ENCODE results near the gene MARCHF10.

MARCHF10 gene

DNA sequence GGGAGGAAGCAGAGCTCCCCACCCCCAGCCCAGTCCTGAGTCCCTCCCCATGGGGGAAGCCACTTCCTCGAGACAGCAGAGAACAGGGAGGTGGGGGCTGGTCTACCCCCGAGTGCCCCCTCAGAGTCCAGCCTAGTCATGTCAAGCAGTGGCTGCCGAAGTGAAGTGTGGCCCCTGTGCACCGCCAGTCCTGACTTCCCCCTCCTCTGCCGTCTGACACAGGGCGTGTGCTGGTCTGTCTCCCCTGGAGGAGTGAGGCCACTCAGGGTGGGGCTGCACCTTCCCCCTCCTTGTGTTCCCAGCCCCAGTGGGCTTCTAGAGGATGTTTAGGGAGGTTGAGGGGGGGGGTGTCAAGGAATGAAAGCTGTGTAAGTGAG is 133.8 kb downstream of the MARCHF10 start:
- no peak for DNase-seq

DNA sequence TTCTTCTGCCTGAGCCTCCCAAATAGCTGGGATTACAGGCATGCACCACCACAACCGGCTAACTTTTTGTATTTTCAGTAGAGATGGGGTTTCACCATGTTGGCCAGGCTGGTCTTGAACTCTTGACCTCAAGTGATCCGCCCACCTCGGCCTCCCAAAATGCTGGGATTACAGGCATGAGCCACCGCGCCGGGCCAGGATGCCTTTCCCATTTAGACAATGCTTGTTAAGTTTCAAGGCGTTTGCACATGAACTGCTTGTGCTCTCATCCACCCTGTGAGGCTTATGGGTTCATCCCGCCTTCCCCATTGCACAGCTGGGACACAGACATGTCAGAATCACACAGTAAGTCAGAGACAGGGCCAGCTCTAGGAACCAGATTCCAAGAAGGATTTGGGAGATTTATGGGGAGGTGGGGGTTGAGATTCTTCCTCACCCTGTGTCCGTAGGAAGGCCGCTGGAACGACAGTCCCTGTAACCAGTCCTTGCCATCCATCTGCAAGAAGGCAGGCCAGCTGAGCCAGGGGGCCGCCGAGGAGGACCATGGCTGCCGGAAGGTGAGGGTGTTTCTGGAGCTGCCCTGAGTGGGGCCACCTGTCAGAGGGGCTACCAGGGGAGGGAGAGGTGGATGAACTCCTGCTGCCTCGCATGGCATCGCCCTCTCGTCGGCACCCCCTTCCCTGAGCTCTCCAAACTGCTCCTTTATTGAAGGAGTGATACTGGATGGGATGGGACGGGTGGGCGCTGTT is 134.3 kb downstream of the MARCHF10 start:
- DNase-seq = no peak

DNA sequence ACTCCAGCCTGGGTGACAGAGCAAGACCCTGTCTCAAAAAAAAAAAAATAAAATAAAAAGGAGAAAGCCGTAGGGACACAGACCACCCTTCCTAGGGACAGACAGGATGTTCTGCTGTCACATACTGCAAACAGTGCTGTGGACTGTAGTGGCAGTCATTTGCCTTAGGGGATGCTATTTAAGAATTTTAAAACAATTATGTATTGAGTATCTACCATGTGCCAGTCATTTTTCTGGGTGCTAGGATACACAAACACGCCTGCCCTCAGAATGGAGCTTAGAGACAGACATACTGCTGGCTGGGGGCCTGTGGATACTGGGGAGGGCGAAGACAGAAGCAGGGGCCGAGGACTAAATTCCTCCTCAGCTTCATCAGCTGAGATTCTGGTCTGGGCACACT is 135.2 kb downstream of the MARCHF10 start:
- no peak for DNase-seq

DNA sequence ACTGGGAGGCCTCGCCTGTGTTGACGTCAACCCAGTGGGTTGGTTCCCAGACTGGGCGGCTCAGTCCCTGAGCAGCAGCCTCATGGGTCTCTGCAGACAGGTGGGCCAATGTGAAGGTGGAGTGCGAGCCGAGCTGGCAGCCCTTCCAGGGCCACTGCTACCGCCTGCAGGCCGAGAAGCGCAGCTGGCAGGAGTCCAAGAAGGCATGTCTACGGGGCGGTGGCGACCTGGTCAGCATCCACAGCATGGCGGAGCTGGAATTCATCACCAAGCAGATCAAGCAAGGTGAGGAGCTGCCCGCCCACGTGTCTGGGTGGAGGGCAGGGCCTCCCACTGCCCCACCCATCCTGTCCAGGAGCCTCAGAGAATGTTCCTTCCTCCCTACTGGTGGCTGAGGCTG is 136.6 kb downstream of the MARCHF10 start:
- no peak for DNase-seq

DNA sequence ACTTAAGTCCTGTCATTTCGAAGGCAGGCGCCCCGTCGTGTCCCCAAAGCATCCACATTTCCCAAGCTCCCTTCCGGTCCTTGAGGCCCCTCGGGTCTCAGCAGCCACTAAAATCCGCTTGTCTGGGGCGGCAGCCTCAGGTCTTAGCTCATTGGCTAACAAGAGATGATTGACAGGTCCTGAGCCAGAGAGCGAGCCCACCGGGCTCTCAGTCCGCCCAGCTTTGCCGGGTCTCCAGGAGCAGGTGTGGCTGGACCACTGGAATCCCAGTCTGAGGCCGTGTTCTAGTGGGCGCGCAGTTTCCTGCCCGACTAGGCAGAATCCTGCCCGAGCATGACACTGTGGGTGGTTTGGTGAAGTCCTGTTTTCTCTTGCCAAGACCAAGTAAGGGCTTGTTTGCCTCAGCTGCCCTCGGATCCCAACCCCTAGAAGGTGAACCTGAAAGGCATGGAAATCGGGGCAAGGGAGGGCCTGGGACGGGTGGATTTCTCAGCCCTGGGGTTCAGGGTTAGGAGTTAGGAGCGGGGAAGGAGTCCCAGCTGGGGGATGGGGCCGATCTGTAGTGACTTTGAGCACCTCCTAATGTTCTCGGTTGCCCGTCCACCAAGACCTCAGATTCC is 137.8 kb downstream of the MARCHF10 start:
- no peak for DNase-seq

DNA sequence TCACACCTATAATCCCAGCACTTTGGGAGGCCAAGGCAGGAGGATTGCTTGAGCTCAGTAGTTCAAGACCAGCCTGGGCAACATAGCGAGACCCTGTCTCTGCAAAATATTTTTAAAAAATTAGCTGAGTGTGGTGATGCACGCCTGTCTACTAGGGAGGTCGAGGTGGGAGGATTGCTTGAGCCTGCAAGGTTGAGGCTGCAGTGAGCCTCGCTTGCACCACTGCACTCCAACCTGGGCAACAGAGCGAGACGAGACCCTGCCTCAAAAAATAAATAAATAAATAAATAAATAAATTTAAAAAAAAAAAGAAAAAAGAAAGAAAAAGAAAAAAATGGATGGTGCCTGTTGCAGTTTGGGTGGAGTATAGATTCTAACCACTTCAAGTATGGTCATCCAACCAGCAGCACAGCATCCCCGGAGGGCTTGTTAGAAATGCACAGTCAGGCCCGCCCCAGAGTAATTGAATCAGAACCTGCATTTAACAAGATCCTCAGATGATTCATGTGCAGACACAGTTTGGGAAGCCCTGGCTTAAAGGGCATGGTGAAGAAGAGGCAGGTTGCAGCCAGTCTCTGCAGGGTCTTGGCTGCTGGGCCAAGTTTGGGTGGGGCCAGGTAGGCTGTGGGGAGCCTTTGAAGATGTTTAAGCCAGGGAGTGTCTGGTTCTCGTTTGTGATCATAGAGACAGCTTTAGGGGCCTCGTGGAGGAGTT is 139.9 kb downstream of the MARCHF10 start:
- DNase-seq = no peak

DNA sequence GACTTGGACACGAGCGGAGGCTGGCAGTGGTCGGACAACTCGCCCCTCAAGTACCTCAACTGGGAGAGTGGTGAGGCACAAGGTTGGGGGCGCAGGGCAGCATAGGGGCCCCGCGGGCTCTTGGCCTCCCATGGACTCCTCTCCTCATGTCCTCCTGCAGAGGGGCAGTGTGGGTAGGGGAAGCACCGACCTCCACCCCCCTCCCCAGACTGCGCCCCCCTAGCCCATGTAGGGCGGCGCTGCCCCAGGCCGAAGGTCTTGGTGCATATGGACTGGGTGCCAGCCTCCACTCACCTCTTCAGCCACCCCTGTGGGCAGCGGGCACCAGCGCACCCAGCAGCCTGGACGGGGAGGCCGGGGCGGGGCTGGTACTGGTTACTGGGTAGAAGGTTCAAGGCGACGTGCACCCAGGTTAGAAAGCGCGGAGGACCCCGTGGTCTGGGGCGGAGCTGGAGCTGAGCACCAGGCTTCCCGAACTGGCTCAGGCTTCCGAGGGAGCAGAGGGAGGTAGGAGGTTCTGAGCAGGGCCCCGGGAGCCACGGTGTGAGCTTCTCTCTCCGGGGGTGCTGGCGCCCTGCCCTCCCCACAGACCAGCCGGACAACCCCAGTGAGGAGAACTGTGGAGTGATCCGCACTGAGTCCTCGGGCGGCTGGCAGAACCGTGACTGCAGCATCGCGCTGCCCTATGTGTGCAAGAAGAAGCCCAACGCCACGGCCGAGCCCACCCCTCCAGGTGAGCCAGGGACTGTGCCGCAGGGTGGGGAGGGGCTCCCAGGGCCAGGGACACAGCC is 141.1 kb downstream of the MARCHF10 start:
- DNase-seq = no peak

DNA sequence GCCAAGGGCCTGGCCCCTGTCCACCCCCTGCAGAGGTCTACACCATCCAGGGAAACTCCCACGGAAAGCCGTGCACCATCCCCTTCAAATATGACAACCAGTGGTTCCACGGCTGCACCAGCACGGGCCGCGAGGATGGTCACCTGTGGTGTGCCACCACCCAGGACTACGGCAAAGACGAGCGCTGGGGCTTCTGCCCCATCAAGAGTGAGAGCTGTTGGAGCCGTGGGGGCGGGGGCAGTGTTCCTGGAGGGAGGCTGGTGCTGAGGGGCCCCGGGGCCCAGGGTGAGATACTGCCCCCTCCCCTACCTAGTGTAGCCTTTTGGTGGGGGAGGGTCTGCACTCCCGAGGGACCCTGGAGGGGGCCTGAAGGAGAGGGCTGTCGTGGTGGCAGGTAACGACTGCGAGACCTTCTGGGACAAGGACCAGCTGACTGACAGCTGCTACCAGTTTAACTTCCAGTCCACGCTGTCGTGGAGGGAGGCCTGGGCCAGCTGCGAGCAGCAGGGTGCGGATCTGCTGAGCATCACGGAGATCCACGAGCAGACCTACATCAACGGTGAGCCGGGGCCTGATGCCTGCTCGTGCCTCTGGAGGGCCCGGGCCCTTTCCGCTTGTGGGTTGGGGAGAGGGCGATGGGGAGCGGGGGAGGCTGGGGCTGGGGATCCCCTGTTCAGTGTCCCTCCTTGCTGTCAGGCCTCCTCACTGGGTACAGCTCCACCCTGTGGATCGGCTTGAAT is 141.9 kb downstream of the MARCHF10 start:
- no peak for DNase-seq

DNA sequence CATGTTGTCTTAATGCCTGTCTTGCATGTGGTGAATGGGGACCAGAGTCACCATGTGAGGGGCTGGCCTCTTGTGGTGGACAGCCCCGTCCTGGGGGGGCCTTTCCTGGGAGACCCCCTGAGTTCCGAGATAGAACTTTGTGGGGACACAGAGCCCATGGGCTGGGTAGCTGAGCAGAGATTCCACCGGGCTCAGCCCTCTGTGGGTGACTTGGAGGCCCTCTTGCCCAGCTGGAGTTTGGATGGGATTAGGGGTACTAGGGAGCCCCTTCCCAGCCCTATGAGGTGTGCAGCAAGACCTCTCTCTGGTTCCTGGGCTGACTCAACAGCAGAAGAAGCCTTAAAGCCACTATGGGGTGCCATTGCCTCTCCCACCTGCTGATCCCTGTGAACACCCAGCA is 142.5 kb downstream of the MARCHF10 start:
- no peak for DNase-seq

DNA sequence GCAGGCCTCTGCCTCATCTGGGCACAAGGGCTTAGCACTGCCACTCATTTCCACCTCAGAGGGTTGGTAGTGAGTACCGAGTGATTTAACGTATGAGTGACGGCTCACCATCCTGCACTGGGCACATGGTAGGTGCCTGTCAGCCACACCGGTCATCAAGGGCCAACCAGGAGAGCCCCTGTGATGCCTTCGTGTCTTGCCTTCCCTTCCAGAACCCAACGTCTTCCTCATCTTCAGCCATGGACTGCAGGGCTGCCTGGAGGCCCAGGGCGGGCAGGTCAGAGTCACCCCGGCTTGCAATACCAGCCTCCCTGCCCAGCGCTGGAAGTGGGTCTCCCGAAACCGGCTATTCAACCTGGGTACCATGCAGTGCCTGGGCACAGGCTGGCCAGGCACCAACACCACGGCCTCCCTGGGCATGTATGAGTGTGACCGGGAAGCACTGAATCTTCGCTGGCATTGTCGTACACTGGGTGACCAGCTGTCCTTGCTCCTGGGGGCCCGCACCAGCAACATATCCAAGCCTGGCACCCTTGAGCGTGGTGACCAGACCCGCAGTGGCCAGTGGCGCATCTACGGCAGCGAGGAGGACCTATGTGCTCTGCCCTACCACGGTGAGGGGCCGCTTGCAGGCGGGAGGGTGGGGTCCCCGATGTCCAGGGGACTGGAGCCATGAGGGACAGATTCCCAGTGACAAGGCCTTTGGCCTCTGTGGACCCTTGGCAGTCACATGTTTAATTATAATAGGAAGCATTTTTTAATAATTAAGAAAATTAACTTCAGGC is 143.6 kb downstream of the MARCHF10 start:
- DNase-seq = no peak

DNA sequence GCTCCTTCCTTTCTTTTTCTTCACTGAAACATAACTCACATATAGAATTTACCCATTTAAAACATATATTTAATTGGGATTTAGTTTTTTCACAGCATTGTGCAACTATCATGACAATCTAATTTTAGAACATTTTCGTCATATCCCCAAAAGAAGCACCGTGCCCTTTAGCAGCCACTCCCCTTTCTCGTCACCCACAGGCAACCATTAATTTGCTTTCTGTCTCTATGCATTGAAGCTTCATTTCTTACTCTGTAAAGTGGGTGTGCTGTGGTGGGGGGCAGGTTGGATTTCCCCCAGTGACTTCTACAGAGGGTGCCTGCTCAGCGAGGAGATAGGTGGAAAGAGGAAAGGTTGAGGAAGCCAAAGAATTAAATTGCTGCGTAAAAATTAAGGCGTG is 144.8 kb downstream of the MARCHF10 start:
- no peak for DNase-seq

DNA sequence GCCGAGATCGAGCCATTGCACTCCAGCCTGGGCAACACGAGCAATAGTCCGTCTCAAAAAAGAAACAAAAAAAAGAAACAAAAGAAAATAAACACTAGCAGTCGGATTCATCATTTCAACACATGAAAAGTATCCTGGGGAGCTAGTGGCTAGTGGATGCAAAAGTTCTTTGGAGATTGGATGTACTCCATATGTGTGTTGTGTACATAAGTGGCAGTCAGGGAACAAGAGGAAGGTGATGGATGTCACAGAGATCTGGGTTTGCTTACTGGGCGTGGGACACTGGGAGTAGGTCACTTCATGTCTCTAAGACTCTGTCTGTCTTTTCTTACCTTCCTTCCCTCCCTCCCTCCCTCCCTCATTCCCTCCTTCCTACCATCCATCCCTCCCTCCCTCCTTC is 145.3 kb downstream of the MARCHF10 start:
- no peak for DNase-seq

DNA sequence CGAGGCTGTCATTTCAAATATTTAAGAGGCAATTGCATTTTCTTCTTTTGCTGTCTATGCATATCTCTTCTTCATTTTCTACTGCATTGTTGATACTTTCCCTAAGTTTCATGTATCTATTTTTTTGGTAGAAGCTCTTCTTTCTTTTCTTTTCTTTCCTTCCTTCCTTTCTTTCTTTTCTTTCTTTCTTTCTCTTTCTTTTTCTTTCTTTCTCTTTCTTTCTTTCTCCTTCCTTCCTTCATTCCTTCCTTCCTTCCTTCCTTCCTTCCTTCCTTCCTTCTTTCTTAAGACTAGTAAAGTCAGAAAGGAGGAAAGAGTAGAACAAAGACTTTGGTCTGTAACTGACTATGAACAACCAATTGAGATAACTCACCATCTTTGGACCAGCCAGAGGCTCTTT is 146.8 kb downstream of the MARCHF10 start:
- DNase-seq = no peak

DNA sequence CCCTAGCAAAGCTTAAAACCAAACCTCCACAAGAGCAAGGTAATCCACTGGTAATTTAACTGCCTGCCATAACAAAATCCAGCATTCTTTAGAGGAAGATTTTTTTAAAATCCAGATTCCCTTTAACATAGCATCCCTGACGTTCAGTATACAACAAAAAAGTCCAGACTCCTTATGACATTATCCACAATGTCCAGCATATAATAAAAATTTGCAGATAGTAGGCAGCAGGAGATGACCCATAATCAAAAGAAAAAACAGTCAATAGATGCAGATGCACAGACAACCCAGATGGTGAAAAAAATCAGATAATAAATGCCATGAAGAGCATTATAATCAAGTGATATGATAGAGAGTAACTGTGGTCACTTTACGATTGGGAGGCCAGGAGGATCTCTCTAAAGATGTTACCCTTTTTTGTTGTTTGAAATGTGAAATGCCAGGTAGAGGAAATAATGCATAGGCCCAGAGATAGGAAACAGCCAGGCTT is 147.4 kb downstream of the MARCHF10 start:
- no peak for DNase-seq

DNA sequence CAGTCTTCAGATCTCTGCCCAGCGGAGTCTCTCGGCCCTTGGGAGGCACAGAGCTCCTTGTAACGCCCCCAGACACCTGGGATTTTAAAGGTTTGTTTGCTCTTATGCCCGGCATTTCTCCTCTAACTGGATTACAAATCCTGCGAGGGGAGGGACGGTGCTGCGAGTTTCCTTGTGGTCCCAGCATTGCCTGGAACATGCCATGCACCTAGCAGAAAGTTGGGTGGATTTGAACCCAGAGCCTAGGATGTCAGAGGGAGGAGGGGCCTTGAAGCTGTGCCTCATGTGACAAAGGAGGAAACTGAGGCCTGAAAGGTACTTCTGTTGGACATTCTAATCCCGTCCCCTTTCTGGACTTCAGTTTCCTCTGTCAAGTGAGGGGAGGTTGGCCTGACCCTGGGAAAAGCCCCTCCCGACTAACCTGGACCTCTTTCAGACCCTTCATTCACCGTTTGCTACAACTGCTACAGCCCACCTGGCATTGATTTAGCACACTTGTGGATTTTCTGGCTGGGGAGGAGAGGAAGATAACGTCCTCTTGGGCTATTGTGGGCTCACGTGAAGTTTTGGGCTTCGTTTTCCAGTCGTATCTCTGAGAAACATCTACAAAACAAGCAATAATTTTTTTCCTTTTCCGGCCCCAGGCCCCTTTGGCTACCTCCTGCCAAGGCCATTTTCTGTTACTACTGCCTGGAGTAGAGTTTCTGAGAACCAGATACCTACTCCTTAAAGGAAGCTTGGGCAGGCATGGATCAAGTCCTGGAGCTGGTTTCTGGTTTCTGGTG is 149.8 kb downstream of the MARCHF10 start:
- no peak for DNase-seq

DNA sequence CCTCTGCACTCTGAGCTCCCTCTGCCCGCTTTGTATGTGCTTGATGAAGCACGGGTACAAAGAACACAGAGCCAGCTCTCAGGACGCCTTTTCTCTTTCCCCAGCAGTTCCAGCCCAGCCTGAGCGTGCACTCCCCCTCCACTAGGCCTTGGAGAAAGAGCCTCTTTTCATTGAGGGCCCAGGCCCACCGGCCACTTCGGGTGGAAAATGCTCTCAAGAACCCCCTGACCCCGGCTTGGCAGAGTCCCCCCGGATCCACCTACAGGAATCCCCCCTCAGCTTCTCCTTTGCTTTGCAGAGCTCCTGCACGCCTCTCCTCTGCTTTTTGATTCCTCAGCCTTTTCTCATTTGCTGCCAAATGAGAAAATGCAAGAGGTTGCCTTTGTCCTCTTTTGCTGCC is 150.4 kb downstream of the MARCHF10 start:
- no peak for DNase-seq

DNA sequence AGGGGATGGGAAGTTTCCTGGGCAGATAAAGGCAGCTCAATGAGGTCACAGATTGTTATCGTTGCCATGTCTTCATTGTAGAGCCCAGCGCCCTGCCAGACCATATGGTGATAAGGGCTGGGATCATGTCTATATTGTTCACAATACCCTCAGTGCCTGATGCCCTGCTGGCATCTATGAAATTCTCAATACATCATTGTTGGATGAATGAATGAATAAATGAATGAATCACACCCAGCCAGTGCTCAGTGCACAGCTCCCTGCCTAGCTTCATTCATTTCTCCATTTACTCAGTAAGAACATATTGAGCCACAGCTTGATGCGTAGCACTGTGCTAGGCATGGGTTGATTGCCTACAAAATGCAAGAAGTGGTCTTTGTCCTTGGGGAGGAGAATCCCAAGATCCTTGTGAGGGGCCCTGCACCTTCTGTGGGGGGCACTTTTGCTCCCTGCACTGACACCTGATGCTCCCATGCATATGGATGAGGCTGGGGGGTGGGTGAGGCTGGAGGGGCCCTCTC is 150.9 kb downstream of the MARCHF10 start:
- DNase-seq = no peak

DNA sequence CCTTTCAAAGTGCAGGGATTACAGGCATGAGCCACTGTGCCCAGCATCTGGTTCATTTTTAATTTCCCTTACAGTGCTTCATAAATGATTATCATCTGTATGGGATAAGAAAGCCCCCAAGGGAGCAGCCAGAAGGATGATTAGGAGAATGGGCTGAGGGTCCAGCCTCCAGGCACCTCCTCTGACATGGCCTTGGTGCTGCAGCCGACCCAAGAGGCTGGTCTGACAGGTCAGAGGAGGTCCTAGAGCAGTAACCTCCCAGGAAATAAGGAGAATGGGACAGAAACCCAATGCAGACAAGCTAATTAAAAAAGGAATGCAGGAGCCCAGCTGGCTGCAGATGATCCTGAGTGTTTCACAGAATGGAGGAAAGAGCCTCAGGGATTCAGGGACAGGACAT is 151.7 kb downstream of the MARCHF10 start:
- no peak for DNase-seq

DNA sequence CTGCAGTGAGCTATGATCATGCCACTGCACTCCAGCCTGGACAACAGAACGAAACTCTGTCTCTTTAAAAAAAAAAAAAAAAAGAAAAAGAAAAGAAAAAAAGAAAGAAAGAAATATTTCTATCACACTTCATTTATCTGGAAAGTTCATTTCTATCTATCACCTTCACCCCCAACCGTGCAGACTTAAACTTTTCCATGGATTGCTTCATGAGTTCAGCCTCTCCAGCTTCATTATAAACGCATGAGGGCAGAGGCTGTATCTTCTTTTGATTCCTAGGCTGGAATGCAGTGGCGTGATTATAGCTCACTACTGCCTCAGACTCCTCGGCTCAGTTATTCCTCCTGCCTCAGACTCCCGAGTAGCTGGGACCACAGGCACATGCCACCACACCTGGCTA is 152.5 kb downstream of the MARCHF10 start:
- no peak for DNase-seq
